ENCODE results near the gene MARCHF3.

Gene MARCHF3

DNA sequence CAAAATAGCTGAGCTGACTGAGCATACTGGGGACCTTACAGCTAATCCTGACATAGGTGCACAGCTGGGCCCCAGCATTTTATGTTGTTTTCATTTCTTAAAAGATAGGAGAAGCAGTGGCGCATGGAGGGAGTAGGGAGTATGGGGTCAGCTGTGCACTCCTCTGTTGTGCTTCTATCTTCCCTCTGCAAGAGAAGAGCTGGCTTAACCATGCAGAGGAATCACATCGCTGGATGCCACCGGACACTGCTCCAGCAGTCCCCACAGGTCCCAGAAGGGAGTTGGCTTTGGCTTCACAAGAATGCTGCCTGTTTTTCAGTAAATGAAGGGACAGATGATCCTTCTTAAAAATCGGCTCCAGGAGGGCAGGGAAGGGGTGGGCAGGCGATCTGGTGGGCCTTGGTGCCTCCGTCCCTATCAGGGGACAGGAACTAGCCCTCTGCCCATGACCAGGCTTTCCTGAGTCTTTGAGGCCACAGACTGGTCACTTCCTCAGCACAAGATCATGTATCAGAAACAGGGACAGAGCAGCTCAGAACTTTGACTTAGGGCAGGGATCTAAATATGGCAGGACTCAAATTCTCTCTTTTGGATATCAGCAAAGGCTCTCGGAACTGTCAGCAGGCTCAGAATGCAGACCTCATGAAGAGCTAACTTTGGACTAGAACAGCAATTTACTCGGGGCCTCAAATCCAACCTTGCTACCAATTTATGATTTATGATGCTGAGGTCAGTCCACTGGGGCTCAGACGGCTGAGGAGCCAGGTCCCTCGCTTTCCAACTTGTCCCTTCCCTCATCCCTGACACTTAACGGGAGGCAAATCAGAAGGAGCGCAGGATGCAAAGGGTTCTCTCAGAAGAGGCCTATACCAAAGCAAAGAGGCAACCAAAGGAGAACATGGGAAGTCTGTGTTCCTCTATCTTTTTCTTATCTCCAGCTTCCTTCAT, 47.2 kb downstream of the MARCHF3 start:
- DNase-seq (ENCODE audit: low spot score) = no peak

- no peak for DNase-seq (ENCODE audit: low spot score)
Observed at GRCh38 chr5:126982202-126982601, 48.2 kb downstream of the MARCHF3 start.

GRCh38 chr5:126981701-126982100, 48.7 kb downstream of the MARCHF3 start:
- DNase-seq (ENCODE audit: low spot score) = no peak

DNA sequence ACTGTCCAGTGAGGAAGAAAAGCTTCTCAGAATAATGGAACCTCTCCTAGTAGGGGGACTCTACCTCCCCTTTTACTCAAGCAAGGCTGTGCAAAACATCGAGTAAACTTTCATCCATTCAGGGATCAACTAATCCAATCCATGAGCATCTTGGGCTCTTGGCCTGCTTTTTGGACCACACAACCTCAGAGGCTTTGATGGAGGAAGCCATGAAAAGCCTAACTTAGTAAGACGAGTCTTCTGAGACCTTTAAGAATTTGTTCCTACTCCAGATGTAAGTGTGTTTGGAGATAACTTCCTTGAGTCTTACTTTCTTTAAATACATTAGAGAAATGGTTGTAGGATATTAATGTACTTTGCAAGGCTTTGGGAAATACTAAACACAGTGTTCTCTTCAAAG, 49.1 kb downstream of the MARCHF3 start:
- DNase-seq (ENCODE audit: low spot score) = no peak

DNA sequence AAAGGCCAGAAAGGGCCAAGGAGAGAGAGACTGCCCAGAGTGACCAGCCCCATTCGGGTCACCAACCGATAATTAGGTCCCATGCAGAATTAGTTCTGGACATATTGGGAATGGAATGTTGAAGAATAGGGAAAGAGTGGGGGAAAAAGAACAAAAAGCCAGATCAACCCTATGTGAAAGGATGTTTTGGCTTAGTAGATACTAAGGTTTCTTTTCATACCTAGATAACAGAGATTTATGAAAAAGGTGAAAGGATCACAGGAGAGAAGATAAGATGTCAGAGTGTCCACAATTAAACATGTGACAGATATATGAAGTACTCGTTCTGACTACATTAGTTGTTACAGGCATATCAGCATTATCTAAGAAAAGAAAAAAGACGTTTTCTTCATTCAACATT, 52.1 kb downstream of the MARCHF3 start:
- DNase-seq (ENCODE audit: low spot score) = no peak

DNA sequence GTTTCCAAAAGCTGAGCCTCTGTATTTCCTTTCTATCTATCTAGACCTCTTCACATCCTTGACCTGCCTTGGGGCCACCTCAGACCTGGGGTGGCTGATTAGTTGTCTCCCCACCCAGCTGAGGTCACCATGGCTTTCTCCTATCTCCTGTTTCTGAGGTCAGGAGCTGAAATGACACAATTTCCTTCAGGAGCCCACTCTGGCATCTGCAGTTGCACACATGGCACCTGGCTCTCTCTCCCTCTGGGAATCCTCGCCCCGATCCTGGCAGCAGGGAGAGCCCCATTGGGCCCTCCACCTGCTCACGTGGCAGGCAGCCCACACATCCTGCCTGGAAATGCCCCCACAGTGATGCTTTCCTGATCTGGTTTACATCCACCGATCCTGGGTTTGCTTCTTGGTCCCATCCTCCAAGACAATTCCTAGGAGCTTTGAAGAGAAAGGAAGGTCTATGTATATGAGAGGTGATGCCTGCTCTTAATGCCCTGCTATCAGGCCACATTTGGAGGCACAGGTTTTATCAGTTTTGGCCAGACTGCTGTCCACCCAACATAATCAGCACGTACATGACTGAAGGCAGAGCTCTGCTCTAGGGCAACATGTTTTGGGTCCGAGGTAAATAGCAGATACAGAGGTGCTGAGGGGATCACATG, 53.7 kb downstream of the MARCHF3 start:
- DNase-seq (ENCODE audit: low spot score) = no peak

- DNase-seq (ENCODE audit: low spot score) = no peak
Observed at GRCh38 chr5:126975796-126976195, 54.6 kb downstream of the MARCHF3 start.

- DNase-seq (ENCODE audit: low spot score) = no peak
Observed at GRCh38 chr5:126973193-126973592, 57.2 kb downstream of the MARCHF3 start.

- no peak for DNase-seq (ENCODE audit: low spot score)
Observed at GRCh38 chr5:126972062-126972895, 58.1 kb downstream of the MARCHF3 start.

DNA sequence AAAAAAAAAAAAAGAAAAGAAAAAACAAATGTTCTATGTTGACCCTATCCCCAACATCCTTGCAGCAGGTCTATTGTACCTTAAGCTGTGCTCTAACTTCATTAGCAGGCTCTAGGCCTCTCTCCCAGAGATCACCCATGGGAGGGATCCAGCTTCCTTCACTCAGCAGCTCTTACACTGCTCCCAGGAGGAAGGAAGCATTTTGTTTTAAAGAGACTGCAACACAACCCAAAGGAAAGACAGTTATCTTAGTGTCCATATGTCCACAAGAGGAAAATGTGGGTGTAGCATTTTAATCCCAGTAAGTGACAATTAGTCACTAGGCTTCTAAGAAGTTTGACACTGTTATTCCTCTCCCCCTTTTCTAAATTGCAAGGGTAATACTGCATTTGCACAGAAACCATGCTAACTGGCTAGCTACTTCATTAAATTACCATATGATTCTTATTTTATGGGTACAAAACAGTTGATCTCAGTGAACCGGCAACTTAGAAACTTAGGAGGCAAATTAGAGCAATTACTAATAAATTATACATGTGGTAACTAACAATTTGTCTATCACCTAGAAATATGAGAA, 58.8 kb downstream of the MARCHF3 start:
- no peak for DNase-seq (ENCODE audit: low spot score)

- peak; percentile 62 for DNase-seq (ENCODE audit: low spot score)
Observed at GRCh38 chr5:126970517-126971017, 59.8 kb downstream of the MARCHF3 start.

DNA sequence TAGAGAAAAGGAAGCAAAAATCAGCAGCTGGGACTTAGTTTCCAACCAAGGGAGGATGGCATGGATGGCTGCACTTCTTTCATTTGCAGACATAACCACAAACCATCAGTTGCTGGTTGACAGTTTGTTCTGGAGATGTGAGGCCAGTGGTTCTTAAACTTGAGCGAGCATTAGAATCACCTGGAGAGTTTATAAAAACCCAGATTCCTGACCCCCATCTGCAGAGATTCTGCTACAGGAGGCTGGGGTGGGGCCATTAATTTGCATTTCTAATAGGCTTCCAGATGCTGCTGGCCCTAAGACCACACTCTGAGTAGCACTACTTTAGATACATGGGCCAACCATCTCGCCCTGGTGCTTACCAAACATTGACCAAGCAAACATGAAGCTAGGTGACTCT, 60.8 kb downstream of the MARCHF3 start:
- no peak for DNase-seq (ENCODE audit: low spot score)

DNA sequence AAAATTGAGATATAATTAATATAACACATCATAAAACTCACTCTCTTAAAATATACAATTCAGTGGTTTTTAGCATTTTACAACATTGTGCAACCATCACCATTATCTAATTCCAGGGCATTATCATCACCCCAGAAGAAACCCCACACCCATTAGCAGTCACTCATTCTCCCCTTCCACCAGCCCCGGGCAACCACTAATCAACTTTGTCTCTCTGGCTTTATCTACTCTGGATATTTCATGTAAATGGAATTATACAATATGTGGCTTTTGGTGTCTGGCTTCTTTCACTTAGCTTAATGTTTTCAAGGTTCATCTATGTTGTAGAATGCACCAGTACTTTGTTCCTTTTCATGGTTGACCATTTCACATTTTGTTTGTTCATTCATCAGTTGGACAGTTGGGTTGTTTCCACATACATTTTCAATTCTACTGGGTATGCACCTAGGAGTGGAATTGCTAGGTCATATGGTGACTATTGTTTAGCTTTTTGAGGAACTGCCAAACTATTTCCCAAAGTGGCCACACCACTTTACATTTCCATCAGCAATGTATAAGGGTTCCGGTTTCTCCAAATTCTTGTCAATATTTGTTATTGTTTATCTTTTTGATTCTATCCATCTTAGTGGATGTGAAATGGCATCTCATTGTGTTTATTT, 62.4 kb downstream of the MARCHF3 start:
- no peak for DNase-seq (ENCODE audit: low spot score)

GRCh38 chr5:126965487-126965886, 64.9 kb downstream of the MARCHF3 start:
- DNase-seq (ENCODE audit: low spot score) = no peak

DNA sequence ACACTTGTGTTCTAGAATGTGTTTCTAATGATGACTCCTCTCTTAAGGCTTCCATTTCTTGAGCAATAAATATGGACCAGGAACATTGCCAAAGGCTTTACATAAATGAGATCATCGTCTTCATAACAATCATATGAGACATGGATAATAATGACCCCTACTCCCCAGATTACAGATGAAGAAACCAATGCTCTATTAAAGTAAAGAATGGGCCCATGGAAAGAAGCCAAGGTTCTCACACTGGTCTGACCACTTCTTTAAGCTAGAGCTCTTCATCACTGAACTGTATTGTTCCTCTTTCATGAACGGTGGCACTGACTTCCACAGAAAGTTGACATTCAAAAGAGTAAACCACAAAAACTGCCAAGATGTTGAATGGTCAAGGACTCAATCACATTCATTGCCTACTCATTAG, 65.3 kb downstream of the MARCHF3 start:
- peak; percentile 23 for DNase-seq (ENCODE audit: low spot score)

DNA sequence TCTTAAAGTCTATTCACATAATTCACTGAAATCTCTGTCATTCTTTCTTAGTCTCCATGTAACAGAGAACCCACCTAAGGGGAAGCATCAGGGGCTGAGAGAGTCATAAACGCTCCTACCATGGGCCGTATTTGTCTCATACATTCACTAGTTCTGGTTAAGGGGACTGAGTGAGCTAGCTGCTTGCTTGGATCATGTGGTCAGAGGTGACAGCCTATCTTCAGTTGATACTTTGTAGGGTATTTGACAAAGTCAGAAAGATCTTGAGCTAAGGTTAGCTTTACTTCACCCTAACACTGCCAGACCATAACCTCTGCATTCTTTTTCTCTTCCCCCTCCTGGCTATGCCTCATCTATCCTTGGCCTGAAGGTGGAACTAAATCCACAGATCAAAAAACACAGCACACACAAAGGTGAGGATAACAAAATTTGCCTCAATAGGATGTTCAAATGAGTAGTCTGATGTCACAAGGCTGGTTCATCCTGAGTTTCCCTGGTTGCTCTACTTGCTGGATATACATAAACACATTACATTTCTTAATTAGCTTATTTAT, 66.5 kb downstream of the MARCHF3 start:
- DNase-seq (ENCODE audit: low spot score) = no peak

GRCh38 chr5:126961702-126962101, 68.7 kb downstream of the MARCHF3 start:
- DNase-seq (ENCODE audit: low spot score) = no peak

DNA sequence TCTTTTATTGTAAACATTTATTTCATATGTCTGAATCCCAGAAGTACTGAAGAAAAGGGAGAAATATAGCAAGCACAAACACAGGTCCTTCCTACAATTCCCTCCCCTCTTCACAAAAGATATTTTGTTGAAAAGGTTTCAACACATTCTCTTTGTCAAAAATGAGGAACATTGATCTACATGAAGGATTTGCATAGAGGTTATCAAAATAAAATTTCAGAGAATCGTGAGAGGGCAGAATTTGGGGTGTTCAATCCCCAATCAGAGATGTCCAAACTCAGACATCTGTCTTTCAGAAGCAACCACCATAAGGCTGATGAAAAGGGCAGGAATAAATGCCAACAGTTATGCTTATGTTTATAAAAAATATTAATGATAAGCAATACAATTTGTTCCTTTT, 69.2 kb downstream of the MARCHF3 start:
- no peak for DNase-seq (ENCODE audit: low spot score)

DNA sequence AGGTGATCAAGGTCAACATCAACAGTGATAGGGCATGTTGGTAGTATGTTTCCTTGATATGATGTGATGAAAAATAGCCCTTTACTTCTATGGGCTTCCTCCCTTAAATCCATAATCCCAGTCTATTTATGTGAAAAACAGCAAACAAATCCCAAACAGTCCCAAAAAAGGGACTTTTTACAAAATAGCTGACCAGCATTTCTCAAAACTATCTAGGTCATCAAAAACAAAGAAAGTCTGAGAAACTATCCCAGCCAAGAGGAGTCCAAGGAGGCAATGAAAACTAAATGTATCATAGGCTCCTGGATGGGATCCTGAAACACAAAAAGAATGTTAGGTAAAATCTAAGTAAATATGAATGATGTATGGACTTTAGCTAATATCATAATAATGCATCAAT, 71.2 kb downstream of the MARCHF3 start:
- DNase-seq (ENCODE audit: low spot score) = no peak

- DNase-seq (ENCODE audit: low spot score) = no peak
Observed at GRCh38 chr5:126956991-126957390, 73.4 kb downstream of the MARCHF3 start.

- no peak for DNase-seq (ENCODE audit: low spot score)
Observed at GRCh38 chr5:126954981-126955380, 75.4 kb downstream of the MARCHF3 start.
